AG09319 (cell line): Measurements from ENCODE around the gene DUSP9.

Experiments used
- DNase-seq: peaks from one replicate; pipeline ENCODE4 v3.0.0-alpha.2; 2010; ENCODE audit warnings: low read depth; ENCODE audit errors: extremely low read depth
- CTCF ChIP-seq: IDR thresholded peaks from 2 replicates; pipeline ENCODE4 v1.5.1; 2011; ENCODE audit warnings: low read depth, mild to moderate bottlenecking, inconsistent platforms, low read length, moderate library complexity

The DUSP9 gene

GRCh38 chrX:153610836-153611213 is 36.2 kb upstream of the DUSP9 start:
- no peak for DNase-seq
- TF ChIP-seq CTCF = no peak

- no peak for TF ChIP-seq CTCF
- DNase-seq = no peak
Observed at GRCh38 chrX:153611298-153612095, 35.5 kb upstream of the DUSP9 start.

GRCh38 chrX:153612413-153612812 is 34.6 kb upstream of the DUSP9 start:
- DNase-seq = no peak
- TF ChIP-seq CTCF = no peak

- no peak for TF ChIP-seq CTCF
- no peak for DNase-seq
Observed at GRCh38 chrX:153614818-153615217, 32.2 kb upstream of the DUSP9 start.

- DNase-seq = no peak
- TF ChIP-seq CTCF = no peak
Observed at GRCh38 chrX:153620576-153620975, 26.4 kb upstream of the DUSP9 start.

GRCh38 chrX:153621949-153622598 is 24.9 kb upstream of the DUSP9 start:
- TF ChIP-seq CTCF = no peak
- DNase-seq = no peak

- no peak for DNase-seq
- no peak for TF ChIP-seq CTCF
Observed at GRCh38 chrX:153622661-153623309, 24.2 kb upstream of the DUSP9 start.
